GM18873 (cell line): Measurements from ENCODE around the gene SYF2.
A peak's percentile ranks its signal among the peaks of the same experiment; 100 is the strongest.
"Not testable (repeated sequence)": the region's sequence is repeated elsewhere in the genome, so short reads cannot be mapped to it uniquely, and the experiment has no call there.

Experiments used
- ATAC-seq: cut with Tn5 transposase; IDR thresholded peaks from one replicate; pipeline ENCODE4 v1.9.1; 2021; ENCODE audit warnings: mild to moderate bottlenecking, moderate library complexity, moderate number of reproducible peaks; ENCODE audit not compliant: unreplicated experiment, low FRiP score

Gene SYF2

GRCh38 chr1:25232027-25232865, at the start of gene SYF2:
Gene SYF2 (minus strand): TSS chr1:25232502. CDS start chr1:25232467, 35 bp downstream.
- ATAC-seq, result peak; percentile 68

DNA sequence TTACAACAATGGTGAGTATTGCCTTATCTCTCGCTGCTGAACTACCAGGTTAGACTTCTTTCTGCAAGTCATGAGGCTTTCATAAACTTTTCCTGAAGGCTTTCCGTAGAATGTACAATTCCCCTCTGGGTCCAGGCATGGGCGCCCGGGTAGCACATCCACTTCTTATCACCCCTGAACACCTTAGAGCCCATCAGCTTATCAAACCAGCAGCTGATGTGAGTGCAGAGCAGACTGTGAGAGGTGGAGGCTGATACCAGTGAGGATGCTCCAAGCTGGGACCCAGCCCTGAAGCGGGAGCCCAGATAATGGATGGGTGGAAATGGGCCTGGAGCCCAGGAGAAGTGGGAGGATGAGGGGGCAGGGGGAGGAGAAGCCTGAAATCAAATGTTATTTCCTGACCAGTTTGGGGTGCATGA, 47.4 kb upstream of the SYF2 start:
- not testable (repeated sequence) for ATAC-seq

GRCh38 chr1:25278790-25279189, 46.5 kb upstream of the SYF2 start:
- not testable (repeated sequence) for ATAC-seq

- not testable (repeated sequence) for ATAC-seq
Observed at GRCh38 chr1:25278358-25278757, 46.1 kb upstream of the SYF2 start.

- not testable (repeated sequence) for ATAC-seq
Observed at GRCh38 chr1:25277295-25277694, 45.0 kb upstream of the SYF2 start.

GRCh38 chr1:25275648-25276047, 43.3 kb upstream of the SYF2 start:
- ATAC-seq, result not testable (repeated sequence)

- not testable (repeated sequence) for ATAC-seq
Observed at GRCh38 chr1:25272238-25272637, 39.9 kb upstream of the SYF2 start, which contains the start of gene RHD. Gene RHD (plus strand): TSS chr1:25272509. CDS start chr1:25272548, 39 bp downstream.

GRCh38 chr1:25268143-25268760, 36.0 kb upstream of the SYF2 start:
- not testable (repeated sequence) for ATAC-seq

- peak; percentile 46 for ATAC-seq
Observed at GRCh38 chr1:25267288-25268142, 35.2 kb upstream of the SYF2 start.

DNA sequence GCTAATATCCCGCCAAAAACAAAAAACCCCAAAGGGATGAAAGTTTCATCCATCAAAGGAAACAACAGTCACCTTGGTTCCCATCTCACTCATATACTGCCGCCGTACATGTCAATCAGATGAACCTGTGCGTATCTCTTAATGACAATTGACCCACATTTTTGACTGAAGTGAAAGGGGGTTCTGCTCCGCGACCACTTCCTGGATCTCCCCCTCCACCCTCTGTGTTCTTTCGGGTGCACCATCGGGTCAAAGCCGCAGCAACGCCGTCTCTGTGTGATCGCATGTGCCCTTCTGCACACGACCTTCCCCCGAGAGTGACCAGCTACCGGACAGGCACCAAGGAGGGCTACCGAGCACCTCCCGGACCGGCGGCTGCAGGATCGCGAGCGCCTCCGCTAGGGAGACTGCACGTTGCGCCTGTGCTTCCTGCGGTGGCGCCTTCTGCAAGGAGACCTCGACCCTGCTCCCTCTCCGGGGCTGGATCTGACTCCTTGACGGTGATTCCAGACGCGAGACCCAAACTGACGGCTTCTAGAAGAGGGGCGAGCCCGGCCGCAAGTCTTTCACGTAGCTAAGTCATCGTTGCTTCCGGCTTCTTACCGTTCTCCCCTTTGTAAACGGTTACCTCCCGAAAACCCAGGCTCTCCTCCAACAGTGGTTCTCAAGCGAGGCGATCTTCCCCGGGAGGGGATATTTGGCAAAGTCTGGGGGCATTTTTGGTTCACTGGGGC, 34.4 kb upstream of the SYF2 start:
- peak; percentile 23 for ATAC-seq

DNA sequence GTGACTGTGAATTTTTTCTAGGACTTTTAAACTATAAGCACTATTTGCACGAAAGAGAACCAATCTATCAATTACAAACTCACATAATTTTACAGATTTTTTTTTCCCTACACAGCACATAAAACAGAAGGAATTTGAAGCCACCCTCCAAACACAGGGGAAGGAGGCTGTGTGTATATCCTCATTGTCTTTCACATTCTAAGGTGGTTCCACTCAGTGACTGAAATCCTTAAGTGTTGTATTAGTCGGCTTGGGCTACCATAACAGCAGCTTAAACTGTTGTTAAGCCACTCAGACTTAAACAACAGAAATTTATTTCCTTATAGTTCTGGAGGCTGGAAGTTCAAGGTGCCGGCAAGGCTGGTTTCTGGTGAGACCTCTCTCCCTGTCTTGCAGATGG, 28.0 kb upstream of the SYF2 start:
- ATAC-seq, result not testable (repeated sequence)

- ATAC-seq, result not testable (repeated sequence)
Observed at GRCh38 chr1:25259813-25260212, 27.5 kb upstream of the SYF2 start.

GRCh38 chr1:25257196-25257595, 24.9 kb upstream of the SYF2 start:
- ATAC-seq, result no peak

DNA sequence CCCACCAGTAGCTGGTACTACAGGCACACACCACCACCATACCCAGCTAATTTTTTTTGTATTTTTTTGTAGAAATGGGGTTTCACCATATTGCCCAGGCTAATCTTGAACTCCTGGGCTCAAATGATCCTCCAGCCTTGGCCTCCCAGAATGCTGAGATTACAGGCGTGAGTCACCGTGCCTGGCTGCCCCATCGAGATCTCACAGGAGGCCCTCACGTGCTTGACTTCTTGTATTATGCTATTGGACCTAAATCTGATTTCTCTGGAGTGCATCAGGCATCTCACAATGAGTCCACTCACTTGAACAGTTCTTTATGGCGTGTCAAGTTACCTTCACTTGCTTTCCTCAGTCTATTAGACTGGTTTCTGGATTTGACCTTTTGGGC, 24.3 kb upstream of the SYF2 start:
- ATAC-seq, result no peak

DNA sequence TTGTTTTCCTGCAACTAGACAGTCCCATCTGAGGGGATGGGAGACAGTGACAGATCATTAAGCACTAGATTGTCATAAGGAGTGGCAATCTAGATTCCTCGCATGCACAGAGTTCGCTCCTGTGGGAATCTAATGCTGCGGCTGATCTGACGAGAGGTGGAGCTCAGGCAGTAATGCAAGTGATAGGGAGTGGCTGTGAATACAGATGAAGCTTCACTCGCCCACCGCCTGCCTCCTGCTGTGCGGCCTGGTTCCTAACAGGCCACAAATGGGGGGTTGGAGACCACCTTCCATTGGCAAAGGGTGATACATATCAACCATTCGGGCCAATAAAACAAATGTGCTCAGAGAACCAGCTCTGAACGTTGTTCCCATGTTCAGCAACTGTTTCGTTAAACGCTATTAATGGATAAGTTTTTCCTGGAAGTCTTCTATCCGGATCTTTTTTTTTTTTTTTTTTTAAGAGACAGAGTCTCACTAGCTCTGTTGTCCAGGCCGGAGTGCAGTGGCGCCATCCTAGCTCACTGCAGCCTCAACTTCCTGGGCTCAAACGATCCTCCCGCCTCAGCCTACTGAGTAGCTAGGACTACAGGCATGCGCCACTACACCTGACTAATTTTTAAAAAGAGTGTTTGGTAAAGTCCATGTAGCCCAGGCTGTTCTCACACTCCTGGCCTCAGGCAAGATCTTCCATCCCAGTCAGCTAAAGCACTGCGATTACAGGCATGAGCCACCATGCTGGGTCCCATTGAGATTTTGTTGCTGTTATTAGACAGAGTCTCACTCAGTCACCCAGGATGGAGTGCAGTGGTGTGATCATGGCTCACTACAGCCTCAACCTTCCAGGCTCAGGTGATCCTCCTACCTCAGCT, 23.6 kb upstream of the SYF2 start:
- no peak for ATAC-seq

DNA sequence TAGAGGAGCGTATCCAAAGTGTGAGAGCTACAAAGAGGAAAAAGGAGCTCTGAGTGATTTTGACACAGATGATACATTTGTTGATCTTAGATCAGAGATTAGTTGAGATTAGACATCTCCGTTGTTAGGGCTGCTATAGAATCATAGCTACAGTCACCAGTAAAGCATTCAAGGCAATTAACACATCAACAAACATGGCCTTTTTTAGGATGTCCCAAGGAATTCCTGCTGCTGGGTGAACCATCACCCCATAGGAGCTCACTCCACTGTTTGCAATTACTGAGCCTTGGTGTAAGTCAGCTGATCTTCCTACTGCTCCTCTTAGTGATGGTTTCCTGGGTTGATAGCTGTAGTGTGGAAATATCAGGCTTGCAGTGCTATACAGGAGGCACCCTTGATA, 21.6 kb upstream of the SYF2 start:
- no peak for ATAC-seq

DNA sequence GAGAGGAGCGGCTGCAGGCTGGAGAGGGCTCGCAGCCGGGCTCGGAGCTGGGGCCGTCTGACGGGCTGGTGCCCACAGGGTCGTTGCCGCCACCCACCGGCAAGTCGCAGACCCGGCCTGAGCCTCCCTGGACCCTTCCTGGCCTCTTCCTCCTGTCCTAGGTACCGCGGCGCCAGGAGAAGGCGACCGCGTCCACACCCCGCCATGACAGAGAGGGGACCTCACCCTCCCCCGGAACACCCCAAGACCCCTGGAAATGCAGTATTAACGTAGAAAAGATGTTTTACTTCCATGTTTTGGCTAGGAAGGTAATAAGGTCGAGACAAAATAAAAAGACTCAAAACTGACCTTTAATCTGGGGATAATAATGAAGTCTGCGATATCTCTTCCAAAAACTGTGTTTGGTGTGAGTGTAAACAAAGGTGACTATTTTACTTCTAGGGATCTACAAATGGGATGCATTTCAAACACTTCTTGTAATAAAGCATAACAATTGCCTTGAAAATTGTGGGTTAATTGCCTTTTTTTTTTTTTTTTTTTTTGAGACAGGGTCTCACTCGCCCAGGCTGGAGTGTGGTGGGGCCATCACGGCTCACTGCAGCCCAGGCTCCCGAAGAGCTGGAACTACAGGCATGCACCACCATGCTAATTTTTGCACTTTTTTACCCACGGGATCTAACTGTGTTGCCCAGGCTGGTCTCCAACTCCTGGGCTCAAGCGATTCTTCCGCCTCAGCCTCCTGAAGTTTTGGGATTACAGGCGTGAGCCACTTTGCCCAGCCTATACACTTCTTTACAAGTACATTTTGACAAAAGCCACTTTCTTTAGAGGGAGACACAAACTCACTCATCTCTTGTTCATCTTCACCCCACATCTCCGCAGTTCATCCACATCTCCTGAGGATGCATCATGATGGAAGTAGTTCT, 15.8 kb upstream of the SYF2 start:
- no peak for ATAC-seq
